Trophoblast cell (in vitro differentiated cells and primary cell): ENCODE data around the gene NSUN5.
"Not testable (repeated sequence)": the region's sequence is repeated elsewhere in the genome, so short reads cannot be mapped to it uniquely, and the experiment has no call there.

Experiments
- DNase-seq, 2 donors: peaks; one replicate each; pipeline ENCODE4 v3.0.0-alpha.2; 2016
- H2AFZ ChIP-seq: 2 replicates; pipeline ENCODE4 v1.6.1; 2013; ENCODE audit warnings: low read length, moderate library complexity, mild to moderate bottlenecking; ENCODE audit not compliant: insufficient read depth, poor library complexity
- H2AK5ac ChIP-seq: 2 replicates; pipeline ENCODE4 v1.6.1; 2013; ENCODE audit warnings: mild to moderate bottlenecking, low read length
- H2BK120ac ChIP-seq: 2 replicates; pipeline ENCODE4 v1.6.1; 2013; ENCODE audit warnings: low read length, mild to moderate bottlenecking, moderate library complexity; ENCODE audit not compliant: insufficient read depth, poor library complexity
- H2BK12ac ChIP-seq: 2 replicates; pipeline ENCODE4 v1.6.1; 2013; ENCODE audit warnings: mild to moderate bottlenecking, low read length, moderate library complexity
- H2BK5ac ChIP-seq: 2 replicates; pipeline ENCODE4 v1.6.1; 2013; ENCODE audit warnings: low read length, low read depth, moderate library complexity, mild to moderate bottlenecking; ENCODE audit not compliant: poor library complexity
- H3K14ac ChIP-seq: 2 replicates; pipeline ENCODE4 v1.6.1; 2013; ENCODE audit warnings: mild to moderate bottlenecking, low read length
- H3K18ac ChIP-seq: 2 replicates; pipeline ENCODE4 v1.6.1; 2013; ENCODE audit warnings: mild to moderate bottlenecking, low read length
- H3K23ac ChIP-seq: 2 replicates; pipeline ENCODE4 v1.6.1; 2013; ENCODE audit warnings: low read length
- H3K27ac ChIP-seq: 2 replicates; pipeline ENCODE4 v1.5.1; 2013; ENCODE audit warnings: low read depth, mild to moderate bottlenecking, inconsistent platforms, low read length, moderate library complexity
- H3K27me3 ChIP-seq: 2 replicates; pipeline ENCODE4 v1.6.1; 2013; ENCODE audit warnings: inconsistent platforms, mild to moderate bottlenecking, low read length, moderate library complexity; ENCODE audit not compliant: insufficient read depth
- H3K36me3 ChIP-seq, 2 experiments: 1 replicate in 1 of 2; 2 replicates in 1 of 2; pipeline ENCODE4 v1.6.1; 2013; ENCODE audit warnings: low read length in 2 of 2, mild to moderate bottlenecking in 2 of 2, moderate library complexity in 1 of 2; ENCODE audit not compliant: insufficient read depth in 2 of 2, control insufficient read depth in 1 of 2
- H3K4ac ChIP-seq: 2 replicates; pipeline ENCODE4 v1.6.1; 2013; ENCODE audit warnings: low read depth, mild to moderate bottlenecking, low read length, moderate library complexity
- H3K4me1 ChIP-seq, 2 experiments: 1 replicate in 1 of 2; 2 replicates in 1 of 2; pipeline ENCODE4 v1.6.1; 2013; ENCODE audit warnings: low read length in 2 of 2, mild to moderate bottlenecking in 2 of 2, moderate library complexity in 1 of 2; ENCODE audit not compliant: insufficient read depth in 2 of 2, control insufficient read depth in 1 of 2
- H3K4me2 ChIP-seq: 2 replicates; pipeline ENCODE4 v1.6.1; 2013; ENCODE audit warnings: inconsistent platforms, mild to moderate bottlenecking, low read length, moderate library complexity
- H3K4me3 ChIP-seq: 2 replicates; pipeline ENCODE4 v1.5.1; 2013; ENCODE audit warnings: mild to moderate bottlenecking, low read depth, low read length, inconsistent platforms
- H3K79me1 ChIP-seq: one replicate; pipeline ENCODE4 v1.6.1; 2013; ENCODE audit warnings: low read length
- H3K79me2 ChIP-seq: 2 replicates; pipeline ENCODE4 v1.6.1; 2013; ENCODE audit warnings: low read length, mild to moderate bottlenecking; ENCODE audit not compliant: control insufficient read depth, insufficient read depth, poor library complexity
- H3K9ac ChIP-seq: 2 replicates; pipeline ENCODE4 v1.6.1; 2013; ENCODE audit warnings: mild to moderate bottlenecking, low read length
- H3K9me3 ChIP-seq: 2 replicates; pipeline ENCODE4 v1.6.1; 2013; ENCODE audit warnings: low read depth, mild to moderate bottlenecking, control low read depth, inconsistent platforms, low read length; ENCODE audit not compliant: insufficient read depth
- H4K12ac ChIP-seq: 2 replicates; pipeline ENCODE4 v1.6.1; 2013; ENCODE audit warnings: low read depth, mild to moderate bottlenecking, low read length, moderate library complexity
- H4K8ac ChIP-seq: 2 replicates; pipeline ENCODE4 v1.6.1; 2013; ENCODE audit warnings: low read depth, mild to moderate bottlenecking, low read length, moderate library complexity
- H4K91ac ChIP-seq: one replicate; pipeline ENCODE4 v1.6.1; 2013; ENCODE audit warnings: low read depth, mild to moderate bottlenecking, low read length, moderate library complexity
- WGBS: extraction: QIAGEN DNeasy Blood & Tissue Kit; methylation state at CpG from one replicate; pipeline ENCODE4 v1.1.7; 2013; ENCODE audit warnings: missing lambda C conversion rate; ENCODE audit not compliant: insufficient read length, insufficient coverage; ENCODE audit errors: extremely low coverage; 5-methylcytosine and 5-hydroxymethylcytosine counted together

NSUN5 gene

DNA sequence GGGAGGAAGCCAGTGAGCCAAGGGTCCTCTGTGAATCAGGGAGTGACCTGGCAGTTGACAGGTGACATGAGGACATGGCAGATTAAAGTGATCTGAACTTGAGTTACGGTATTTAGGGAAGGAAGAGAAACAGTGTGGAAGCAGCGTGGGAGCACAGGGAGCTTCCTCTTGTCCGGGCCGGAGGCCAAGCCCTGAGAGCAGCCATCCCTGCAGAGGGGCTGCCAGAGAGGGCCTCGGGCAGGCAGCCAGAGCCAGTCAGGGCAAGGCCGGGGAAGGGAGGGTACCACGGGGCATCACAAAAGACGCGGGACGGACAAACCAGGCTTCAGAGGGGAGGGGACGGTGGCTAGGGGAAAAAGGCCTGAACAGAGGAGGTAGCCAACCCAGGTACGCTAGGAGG, 8.8 kb downstream of the NSUN5 start:
- not testable (repeated sequence) for H2BK5ac ChIP-seq, H2AFZ ChIP-seq, H3K18ac ChIP-seq, H3K4ac ChIP-seq, H3K9ac ChIP-seq, H3K27me3 ChIP-seq, H3K9me3 ChIP-seq, H2BK12ac ChIP-seq, H3K4me1 ChIP-seq, H2BK120ac ChIP-seq, H3K23ac ChIP-seq, H3K79me2 ChIP-seq, H4K8ac ChIP-seq, H3K79me1 ChIP-seq, H3K4me2 ChIP-seq, H3K27ac ChIP-seq, H4K12ac ChIP-seq, DNase-seq, H2AK5ac ChIP-seq, H3K14ac ChIP-seq, H3K4me3 ChIP-seq, H4K91ac ChIP-seq
- H3K36me3 ChIP-seq, result peaks cover 19 to 21% of the 10 kb centered on the region in 2 experiments
- no CpG with 5 or more reads among the region's 12 CpGs for WGBS

- not testable (repeated sequence) for H4K12ac ChIP-seq, H3K79me1 ChIP-seq
- WGBS, result no CpG with 5 or more reads among the region's 27 CpGs
Measured at GRCh38 chr7:73297706-73298105, 10.9 kb downstream of the NSUN5 start.

GRCh38 chr7:73297235-73297634, 11.4 kb downstream of the NSUN5 start:
- not testable (repeated sequence) for H2AK5ac ChIP-seq, H3K36me3 ChIP-seq, H3K9me3 ChIP-seq, H3K27ac ChIP-seq, H2BK5ac ChIP-seq, H2AFZ ChIP-seq, H3K4ac ChIP-seq, H2BK12ac ChIP-seq, H3K4me3 ChIP-seq, H3K79me2 ChIP-seq, H3K4me1 ChIP-seq, DNase-seq, H4K91ac ChIP-seq, H4K12ac ChIP-seq, H3K79me1 ChIP-seq, H3K18ac ChIP-seq, H3K23ac ChIP-seq, H3K27me3 ChIP-seq, H3K4me2 ChIP-seq, H4K8ac ChIP-seq, H3K14ac ChIP-seq, H3K9ac ChIP-seq, H2BK120ac ChIP-seq
- WGBS, result no CpG with 5 or more reads among the region's 13 CpGs

More at GRCh38 chr7:73297706-73298105, 10.9 kb downstream of the NSUN5 start:
- H3K4me1 ChIP-seq, H3K4me3 ChIP-seq, H3K9ac ChIP-seq, DNase-seq, H3K27ac ChIP-seq, H3K36me3 ChIP-seq, H4K91ac ChIP-seq, H4K8ac ChIP-seq, H3K4me2 ChIP-seq, H2BK120ac ChIP-seq, H3K18ac ChIP-seq, H3K14ac ChIP-seq, H3K9me3 ChIP-seq, H2AFZ ChIP-seq, H3K27me3 ChIP-seq, H2BK12ac ChIP-seq, H3K79me2 ChIP-seq, H3K23ac ChIP-seq, H3K4ac ChIP-seq, H2BK5ac ChIP-seq, H2AK5ac ChIP-seq: not testable (repeated sequence)

DNA sequence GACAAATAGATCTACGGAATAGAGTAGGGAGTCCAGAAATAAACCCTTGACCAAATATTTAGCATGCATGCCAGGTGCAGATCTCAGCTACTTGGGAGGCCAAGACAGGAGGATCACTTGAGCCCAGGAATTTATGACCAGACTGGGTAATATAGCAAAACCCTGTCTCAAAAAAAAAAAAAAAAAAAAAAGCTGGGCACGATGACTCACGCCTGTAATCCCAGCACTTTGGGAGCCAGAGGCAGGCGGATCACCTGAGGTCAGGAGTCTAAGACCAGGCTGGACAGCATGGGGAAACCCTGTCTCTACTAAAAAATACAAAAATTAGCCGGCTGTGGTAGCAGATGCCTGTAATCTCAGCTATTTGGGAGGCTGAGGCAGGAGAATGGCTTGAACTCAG, 31.4 kb downstream of the NSUN5 start:
- H3K4me3 ChIP-seq, H3K23ac ChIP-seq, H4K12ac ChIP-seq, H3K4me1 ChIP-seq, H3K18ac ChIP-seq, H2AK5ac ChIP-seq, H3K9ac ChIP-seq, H4K91ac ChIP-seq, H2BK12ac ChIP-seq, H2BK5ac ChIP-seq, H3K36me3 ChIP-seq, H3K79me2 ChIP-seq, H3K27me3 ChIP-seq, H2AFZ ChIP-seq, H3K27ac ChIP-seq, H3K9me3 ChIP-seq, H3K4ac ChIP-seq, DNase-seq, H3K14ac ChIP-seq, H2BK120ac ChIP-seq, H3K4me2 ChIP-seq, H4K8ac ChIP-seq, H3K79me1 ChIP-seq: not testable (repeated sequence)
- WGBS, result no CpG with 5 or more reads among the region's 5 CpGs
